Measurements from ENCODE around the gene PARD3. TPM values are rescaled to one million over a fixed set of nuclear protein-coding genes. Genes with fewer than 3 reads are reported as not detected.
"Not testable (repeated sequence)": the region's sequence is repeated elsewhere in the genome, so short reads cannot be mapped to it uniquely, and the experiment has no call there.

PARD3 gene
- total RNA-seq, 3 donors from 2014 or later (not counting 1 experiment from before 2014, with no cell fraction given): 0.14 to 0.49 (median 0.38) TPM

DNA sequence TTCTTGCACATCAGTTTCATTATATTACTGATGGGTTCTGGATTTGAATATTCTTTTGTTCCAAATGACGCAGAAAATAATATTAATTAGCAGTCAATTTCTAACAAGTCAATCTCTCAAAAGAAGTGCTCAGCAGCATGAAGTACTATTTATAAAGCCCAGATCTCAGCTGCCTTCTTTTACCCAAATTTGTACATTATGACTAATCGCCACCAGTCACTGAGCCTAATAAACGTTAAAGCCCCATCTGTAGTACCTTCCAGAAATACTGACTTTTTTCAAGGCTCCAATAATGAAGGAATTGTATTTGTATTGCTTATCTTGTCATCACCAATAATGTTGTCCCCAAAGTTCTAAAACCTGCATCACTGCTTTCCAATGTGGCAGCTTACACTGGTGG, 540.2 kb downstream of the PARD3 start:
- H3K27me3 ChIP-seq (ENCODE audit: control insufficient read depth, insufficient read depth, low read length): no peaks in the 10 kb centered on the region
- no peak for TF ChIP-seq CTCF (IDR thresholded peaks at IDR 0.05)
- ATAC-seq: no peak
- 80% methylated on average over 2 of the region's 3 CpGs for WGBS (ENCODE audit: insufficient coverage)
- peaks cover 0 to 2% of the 10 kb centered on the region in 2 donors for H3K27me3 Mint-ChIP-seq (ENCODE audit: low read depth in 2 of 2)
- DNase-seq: no peak
- no peak overlapping the region for H3K27ac ChIP-seq (ENCODE audit: low read length)
- intact Hi-C loops (cut with micrococcal nuclease): no loop called here
- no peaks in the 10 kb centered on the region for H3K9me3 ChIP-seq (ENCODE audit: control insufficient read depth, insufficient read depth, low read length)
- no peaks in the 10 kb centered on the region for H3K36me3 ChIP-seq (ENCODE audit: control insufficient read depth, insufficient read depth, low read length)
- H3K9me3 Mint-ChIP-seq: no peaks in the 10 kb centered on the region
- H3K4me3 Mint-ChIP-seq: no peak overlapping the region
- H3K4me1 ChIP-seq (ENCODE audit: control insufficient read depth, insufficient read depth, low read length): no peaks in the 10 kb centered on the region
- no peak overlapping the region for H3K27ac Mint-ChIP-seq
- no peaks in the 10 kb centered on the region for H3K4me1 Mint-ChIP-seq
- H3K4me3 ChIP-seq (ENCODE audit: low read length): no peak overlapping the region
- H3K36me3 Mint-ChIP-seq: no peaks in the 10 kb centered on the region

GRCh38 chr10:34273340-34273739, 541.8 kb downstream of the PARD3 start:
- H3K9me3 ChIP-seq (ENCODE audit: control insufficient read depth, insufficient read depth, low read length): no peaks in the 10 kb centered on the region
- no peaks in the 10 kb centered on the region for H3K4me1 ChIP-seq (ENCODE audit: control insufficient read depth, insufficient read depth, low read length)
- no peaks in the 10 kb centered on the region for H3K36me3 ChIP-seq (ENCODE audit: control insufficient read depth, insufficient read depth, low read length)
- no peak overlapping the region for H3K4me3 ChIP-seq (ENCODE audit: low read length)
- no peak overlapping the region for H3K27ac ChIP-seq (ENCODE audit: low read length)
- TF ChIP-seq CTCF (IDR thresholded peaks at IDR 0.05): no peak
- H3K27me3 ChIP-seq (ENCODE audit: control insufficient read depth, insufficient read depth, low read length): no peaks in the 10 kb centered on the region
- ATAC-seq: no peak
- H3K4me3 Mint-ChIP-seq: no peak overlapping the region
- intact Hi-C loops (cut with micrococcal nuclease): no loop called here
- no peaks in the 10 kb centered on the region for H3K36me3 Mint-ChIP-seq
- H3K27me3 Mint-ChIP-seq (ENCODE audit: low read depth in 2 of 2): peaks cover 0 to 2% of the 10 kb centered on the region in 2 donors
- H3K4me1 Mint-ChIP-seq: no peaks in the 10 kb centered on the region
- no peaks in the 10 kb centered on the region for H3K9me3 Mint-ChIP-seq
- WGBS (ENCODE audit: insufficient coverage): 86% methylated on average over 1 of the region's 1 CpG
- DNase-seq: no peak
- H3K27ac Mint-ChIP-seq: no peak overlapping the region

GRCh38 chr10:34272316-34272715, 542.8 kb downstream of the PARD3 start:
- DNase-seq (no peak), ATAC-seq (no peak)
- no peak overlapping the region for H3K27ac Mint-ChIP-seq
- no peaks in the 10 kb centered on the region for H3K36me3 Mint-ChIP-seq
- H3K4me3 Mint-ChIP-seq: no peak overlapping the region
- H3K27me3 Mint-ChIP-seq (ENCODE audit: low read depth in 2 of 2): peaks cover 0 to 5% of the 10 kb centered on the region in 2 donors
- no peak overlapping the region for H3K4me3 ChIP-seq (ENCODE audit: low read length)
- H3K36me3 ChIP-seq (ENCODE audit: control insufficient read depth, insufficient read depth, low read length): no peaks in the 10 kb centered on the region
- no peaks in the 10 kb centered on the region for H3K4me1 ChIP-seq (ENCODE audit: control insufficient read depth, insufficient read depth, low read length)
- H3K4me1 Mint-ChIP-seq: no peaks in the 10 kb centered on the region
- no peaks in the 10 kb centered on the region for H3K27me3 ChIP-seq (ENCODE audit: control insufficient read depth, insufficient read depth, low read length)
- no peaks in the 10 kb centered on the region for H3K9me3 ChIP-seq (ENCODE audit: control insufficient read depth, insufficient read depth, low read length)
- peaks cover 0 to 3% of the 10 kb centered on the region in 2 donors for H3K9me3 Mint-ChIP-seq
- 80% methylated on average over 3 of the region's 3 CpGs for WGBS (ENCODE audit: insufficient coverage)
- no peak overlapping the region for H3K27ac ChIP-seq (ENCODE audit: low read length)
- intact Hi-C loops (cut with micrococcal nuclease): no loop called here
- TF ChIP-seq CTCF (IDR thresholded peaks at IDR 0.05): no peak

DNA sequence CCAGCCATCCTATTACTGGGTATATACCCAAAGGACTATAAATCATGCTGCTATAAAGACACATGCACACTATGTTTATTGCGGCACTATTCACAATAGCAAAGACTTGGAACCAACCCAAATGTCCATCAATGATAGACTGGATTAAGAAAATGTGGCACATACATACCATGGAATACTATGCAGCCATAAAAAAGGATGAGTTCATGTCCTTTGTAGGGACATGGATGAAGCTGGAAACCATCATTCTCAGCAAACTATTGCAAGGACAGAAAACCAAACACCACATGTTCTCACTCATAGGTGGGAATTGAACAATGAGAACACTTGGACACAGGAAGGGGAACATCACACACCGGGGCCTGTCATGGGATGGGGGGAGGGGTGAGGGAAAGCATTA, 546.7 kb downstream of the PARD3 start:
- H3K27me3 ChIP-seq (ENCODE audit: control insufficient read depth, insufficient read depth, low read length); H3K9me3 ChIP-seq (ENCODE audit: control insufficient read depth, insufficient read depth, low read length); DNase-seq; H3K9me3 Mint-ChIP-seq; H3K4me1 Mint-ChIP-seq; H3K4me3 ChIP-seq (ENCODE audit: low read length); H3K27ac Mint-ChIP-seq; H3K27me3 Mint-ChIP-seq (ENCODE audit: low read depth in 2 of 2); H3K4me3 Mint-ChIP-seq; ATAC-seq; intact Hi-C loops (cut with micrococcal nuclease); H3K36me3 Mint-ChIP-seq; H3K36me3 ChIP-seq (ENCODE audit: control insufficient read depth, insufficient read depth, low read length); H3K4me1 ChIP-seq (ENCODE audit: control insufficient read depth, insufficient read depth, low read length); H3K27ac ChIP-seq (ENCODE audit: low read length): not testable (repeated sequence)
- WGBS (ENCODE audit: insufficient coverage): 100% methylated on average over 1 of the region's 2 CpGs
